CD4-positive, alpha-beta T cell treated with Interleukin-12 subunit alpha and Interleukin-12 subunit beta, for 1 hour (primary cell): ENCODE results near the gene TRAF6.
A peak's percentile ranks its signal among the peaks of the same experiment; 100 is the strongest.
"Not testable (repeated sequence)": the region's sequence is repeated elsewhere in the genome, so short reads cannot be mapped to it uniquely, and the experiment has no call there.

Source experiments
- DNase-seq: peaks from one replicate; pipeline ENCODE4 v3.0.0-alpha.2; 2020

Gene TRAF6

DNA sequence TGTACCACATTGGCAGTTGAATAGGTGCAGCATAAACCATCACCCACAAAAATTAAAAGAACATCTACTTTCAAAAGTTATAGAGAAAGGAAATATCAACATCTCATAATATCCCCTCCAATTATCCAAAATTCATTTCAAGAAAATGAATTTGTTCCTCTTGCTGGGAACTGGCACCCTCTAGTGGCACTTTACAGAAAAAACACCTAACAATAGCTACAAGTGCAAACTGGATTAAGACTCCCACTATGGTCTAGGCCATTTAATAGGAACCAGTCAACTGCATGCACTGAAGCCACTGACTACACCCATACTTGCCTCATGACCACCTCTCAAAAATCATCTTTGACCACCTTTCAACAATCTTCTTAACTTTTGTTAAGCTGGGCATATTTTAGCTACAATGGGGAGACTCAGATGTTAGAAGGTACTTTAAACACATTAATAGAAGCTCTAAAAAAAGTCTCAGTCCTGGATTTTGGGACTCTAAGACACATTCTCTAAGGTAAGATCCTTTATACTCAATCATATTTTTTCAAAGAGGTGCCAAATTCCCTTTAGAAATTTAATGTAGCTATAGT is 17.3 kb downstream of the TRAF6 start:
- DNase-seq: peak; percentile 66

DNA sequence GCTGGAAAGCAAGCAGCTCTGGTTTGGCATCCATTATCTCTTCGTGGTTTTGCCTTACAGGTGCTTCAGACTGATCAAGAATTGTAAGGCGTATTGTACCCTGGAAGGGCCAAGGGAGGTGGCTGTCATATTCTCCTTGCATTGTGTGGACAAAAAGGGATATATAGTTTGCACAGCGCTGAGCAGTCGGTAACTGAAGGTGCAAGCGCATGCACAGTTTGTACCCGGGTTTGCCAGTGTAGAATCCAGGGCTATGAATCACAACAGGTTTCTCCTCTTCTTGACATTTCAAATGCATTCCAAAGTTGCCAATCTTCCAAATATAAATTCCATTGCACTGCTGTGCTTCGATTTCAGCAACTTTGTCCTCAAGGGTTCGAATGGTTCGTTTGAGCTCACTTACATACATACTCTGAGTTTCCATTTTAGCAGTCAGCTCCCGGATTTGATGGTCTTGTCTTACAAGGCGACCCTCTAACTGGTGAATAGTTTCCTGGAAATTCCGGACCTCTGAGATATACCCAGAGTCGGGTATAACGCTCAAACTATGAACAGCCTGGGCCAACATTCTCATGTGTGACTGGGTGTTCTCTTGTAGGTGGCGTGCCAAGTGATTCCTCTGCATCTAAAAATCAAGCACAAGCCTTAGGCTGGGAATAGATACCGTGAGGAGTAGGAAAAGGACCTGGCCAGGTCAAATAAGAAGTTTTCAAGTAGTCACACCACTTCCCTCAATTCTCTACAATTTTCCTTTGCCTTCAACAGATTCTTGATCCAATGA is 19.9 kb downstream of the TRAF6 start:
- DNase-seq: no peak

GRCh38 chr11:36488096-36488495 is 22.0 kb downstream of the TRAF6 start:
- DNase-seq: peak; percentile 22

DNA sequence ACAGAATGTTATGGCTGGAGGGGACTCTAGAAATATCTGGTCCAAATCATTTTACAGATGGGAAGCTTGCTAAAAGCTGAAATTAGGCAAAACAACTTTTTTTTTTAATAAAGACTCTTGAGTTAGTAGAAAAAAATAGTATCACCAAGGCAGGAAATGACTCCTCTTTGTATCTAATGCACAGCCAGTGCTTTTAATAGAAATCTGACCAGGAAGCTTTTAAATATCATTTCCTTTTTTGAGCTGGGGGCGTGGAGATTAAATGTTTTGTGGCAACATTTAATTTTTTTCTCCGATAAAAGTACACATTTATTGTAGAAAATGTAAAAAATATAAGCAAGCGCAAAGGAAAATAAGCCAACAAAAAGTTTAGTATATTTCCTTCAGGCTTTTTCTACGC is 22.5 kb downstream of the TRAF6 start:
- DNase-seq: no peak

- DNase-seq: no peak
Observed at GRCh38 chr11:36485298-36486002, 24.6 kb downstream of the TRAF6 start.

- DNase-seq: not testable (repeated sequence)
Observed at GRCh38 chr11:36483042-36483441, 27.0 kb downstream of the TRAF6 start.

DNA sequence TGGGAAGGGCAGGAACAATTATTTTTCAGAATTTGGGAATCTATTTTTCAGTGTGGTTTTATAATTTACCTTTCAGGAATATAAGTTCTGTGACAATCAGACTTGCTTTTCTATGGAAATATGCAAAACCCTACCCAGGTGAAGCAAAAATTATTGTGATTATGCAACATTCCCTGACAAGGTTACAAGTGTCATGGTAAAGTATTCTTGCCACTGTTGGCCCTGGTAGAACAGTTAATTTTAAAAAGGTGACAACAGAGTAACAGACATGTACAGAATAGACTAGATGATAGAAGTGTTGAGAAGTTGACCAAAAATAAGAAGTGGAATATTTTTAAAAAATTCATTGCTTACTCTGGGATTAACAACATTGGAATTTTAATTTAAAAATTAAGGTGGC is 29.2 kb downstream of the TRAF6 start:
- no peak for DNase-seq

GRCh38 chr11:36478700-36479329 is 31.3 kb downstream of the TRAF6 start:
- DNase-seq: peak; percentile 55

- no peak for DNase-seq
Observed at GRCh38 chr11:36475192-36475591, 34.9 kb downstream of the TRAF6 start.

DNA sequence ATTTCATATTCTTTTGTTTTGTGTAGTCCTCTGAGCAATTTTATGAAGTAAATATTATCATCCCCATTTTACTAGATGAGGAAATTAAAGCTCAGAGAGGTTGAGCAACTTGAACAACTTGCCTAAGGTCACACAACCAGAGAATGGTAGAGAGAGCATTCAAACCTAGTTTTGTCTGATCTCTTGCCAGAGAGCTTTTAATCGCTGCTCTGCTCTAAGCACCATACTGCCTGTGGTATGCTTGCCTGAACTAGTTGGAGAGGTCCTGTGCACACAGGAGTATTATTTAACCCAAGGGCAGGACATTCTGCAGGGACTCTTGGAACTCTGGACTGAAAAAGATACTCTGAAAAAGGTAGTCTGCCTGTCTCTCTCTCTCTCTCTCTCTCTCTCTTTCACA is 38.5 kb downstream of the TRAF6 start:
- DNase-seq: no peak

DNA sequence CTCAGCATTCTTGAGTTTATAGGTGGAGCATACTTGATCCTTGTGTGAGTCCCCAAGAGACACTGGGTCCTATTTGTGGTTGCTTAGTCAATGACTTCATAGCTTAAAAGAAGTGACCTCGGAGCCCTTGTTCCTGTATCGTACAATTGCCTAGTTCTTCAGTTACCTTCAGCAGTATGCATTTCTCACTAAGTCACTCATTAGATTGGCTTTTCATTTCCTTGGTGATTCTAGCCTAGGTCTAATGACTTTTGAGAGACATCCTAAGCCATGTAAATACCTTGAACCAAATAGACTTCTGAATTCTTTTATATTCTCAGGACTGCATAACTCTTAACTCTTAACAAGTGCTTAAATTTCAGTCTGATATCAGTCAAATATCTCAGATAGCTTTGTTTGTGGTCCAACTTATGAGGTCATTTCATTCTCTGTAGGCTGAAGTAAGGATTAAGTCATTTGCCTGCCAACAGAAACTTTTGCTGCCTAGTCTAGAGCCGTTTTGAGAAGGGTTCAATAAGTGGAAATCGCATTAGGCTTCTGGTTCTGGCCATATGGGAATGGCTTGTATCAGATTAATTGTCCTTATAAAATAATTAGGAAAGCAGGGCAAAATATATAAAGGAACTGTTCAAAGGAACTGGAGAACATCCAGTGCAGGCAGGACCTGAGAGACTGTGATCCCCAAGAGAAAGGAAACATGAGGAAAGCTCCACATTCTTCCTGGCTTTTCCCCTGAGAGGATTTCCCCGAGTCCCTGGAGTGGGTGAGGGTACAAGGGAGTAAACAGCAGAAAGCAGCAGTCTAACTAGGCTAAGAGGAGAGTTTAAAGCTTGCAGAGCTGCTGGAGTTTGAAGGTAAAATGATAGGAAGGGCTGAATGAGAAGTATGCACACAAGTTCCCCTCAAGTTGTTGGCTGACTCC is 39.9 kb downstream of the TRAF6 start:
- no peak for DNase-seq

- DNase-seq: peak; percentile 20
Observed at GRCh38 chr11:36469063-36469462, 41.0 kb downstream of the TRAF6 start.

GRCh38 chr11:36467916-36468315 is 42.2 kb downstream of the TRAF6 start:
- DNase-seq: no peak

GRCh38 chr11:36467012-36467411 is 43.1 kb downstream of the TRAF6 start:
- no peak for DNase-seq

- DNase-seq: no peak
Observed at GRCh38 chr11:36465449-36466163, 44.5 kb downstream of the TRAF6 start.

DNA sequence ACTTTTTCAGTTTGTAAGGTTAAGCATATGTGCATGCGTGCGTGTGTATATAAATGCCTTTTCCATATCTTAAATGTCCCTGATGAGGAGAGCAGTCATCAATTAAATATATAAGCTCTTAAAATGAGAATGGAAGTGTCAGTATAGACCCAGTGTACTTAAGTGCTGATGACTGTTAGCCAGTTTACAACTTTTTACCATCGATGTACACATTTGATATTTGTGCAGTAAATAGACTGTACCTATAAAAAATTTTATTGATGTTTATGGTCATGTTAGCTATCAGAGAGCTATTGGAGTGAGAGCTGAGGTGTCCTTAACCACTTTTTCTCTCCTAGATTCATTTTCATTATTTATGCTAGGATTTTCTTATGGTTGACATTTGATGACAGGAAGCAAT is 45.4 kb downstream of the TRAF6 start:
- no peak for DNase-seq

GRCh38 chr11:36463781-36464180 is 46.3 kb downstream of the TRAF6 start:
- DNase-seq: no peak

GRCh38 chr11:36462321-36462720 is 47.8 kb downstream of the TRAF6 start:
- no peak for DNase-seq

DNA sequence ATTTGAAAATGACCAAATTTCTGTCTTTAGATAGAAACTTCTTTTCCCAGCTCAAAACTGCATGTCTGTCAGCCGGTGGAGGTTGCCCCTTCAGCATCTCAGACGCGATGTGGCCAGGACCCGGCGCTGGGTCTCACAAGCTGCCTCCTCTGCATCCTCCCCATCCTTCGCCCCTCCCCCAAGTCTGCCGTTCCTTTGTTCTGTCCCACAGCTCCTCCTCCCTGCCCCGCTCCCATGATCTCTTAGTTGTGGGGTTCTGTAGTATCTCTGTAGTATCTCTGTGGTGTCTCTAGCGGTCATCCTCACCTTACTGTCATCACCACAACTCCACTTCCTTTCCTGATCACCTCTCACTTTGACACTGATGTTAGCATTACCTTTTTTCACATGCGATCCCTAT is 49.9 kb downstream of the TRAF6 start:
- DNase-seq: peak; percentile 6

DNA sequence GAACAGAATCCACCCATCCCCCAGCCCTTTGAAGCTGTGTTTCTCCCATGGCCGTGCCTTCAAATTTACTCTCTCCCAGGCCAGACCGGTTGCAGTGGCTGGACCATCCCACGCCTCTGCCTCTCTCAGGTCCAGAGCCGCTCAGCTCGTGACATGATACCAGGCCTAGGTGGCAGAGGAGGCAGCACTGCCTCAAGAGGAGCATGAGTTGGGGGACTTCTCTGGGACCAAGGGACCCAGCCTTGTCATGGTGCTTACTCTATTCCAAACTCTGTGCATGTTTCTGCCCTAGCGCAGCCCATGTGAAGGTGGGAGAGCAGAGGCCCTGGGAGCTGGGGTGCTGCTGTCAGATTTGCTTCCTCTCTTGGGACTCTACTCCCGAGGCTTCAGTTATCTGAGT is 51.0 kb downstream of the TRAF6 start:
- no peak for DNase-seq

- DNase-seq: no peak
Observed at GRCh38 chr11:36458129-36458915, 51.8 kb downstream of the TRAF6 start.
